ENCODE data around the gene ALDH7A1. TPM values are rescaled to one million over a fixed set of nuclear protein-coding genes. Genes with fewer than 3 reads are reported as not detected.

ALDH7A1 gene
- total and polyA plus RNA-seq, 2 donors = 12.3 to 29.9 TPM

- H3K36me3 ChIP-seq (ENCODE audit: control insufficient read depth in 2 of 2, insufficient read depth in 2 of 2, low read length in 1 of 2) = no peaks in the 10 kb centered on the region
- 98% methylated on average over 1 of the region's 1 CpG for WGBS
- DNase-seq (ENCODE audit: low read depth in 6 of 9, low spot score in 9 of 9) = no peak
- peaks cover 0 to 6% of the 10 kb centered on the region in 2 donors for H3K9me3 ChIP-seq (ENCODE audit: control insufficient read depth in 2 of 2, insufficient read depth in 1 of 2, low read length in 1 of 2)
- no peaks in the 10 kb centered on the region for H3K4me1 ChIP-seq (ENCODE audit: control insufficient read depth in 2 of 2, insufficient read depth in 2 of 2, low read length in 2 of 2)
- no peak overlapping the region for H3K27ac ChIP-seq (ENCODE audit: low read depth in 1 of 2, low read length in 1 of 2)
- H3K27me3 ChIP-seq (ENCODE audit: control insufficient read depth in 2 of 2, insufficient read depth in 1 of 2, low read length in 1 of 2) = no peaks in the 10 kb centered on the region
- H3K4me3 ChIP-seq (ENCODE audit: low read length in 2 of 2) = no peak overlapping the region
Measured at GRCh38 chr5:126534553-126534952, 60.5 kb downstream of the ALDH7A1 start.

- Histone ChIP-seq H3K9me3 (ENCODE audit: control insufficient read depth in 2 of 2, insufficient read depth in 1 of 2, low read length in 1 of 2) (peaks cover 0 to 10% of the 10 kb centered on the region in 2 donors), H3K27ac (ENCODE audit: low read depth in 1 of 2, low read length in 1 of 2) (no peak overlapping the region), H3K36me3 (ENCODE audit: control insufficient read depth in 2 of 2, insufficient read depth in 2 of 2, low read length in 1 of 2) (no peaks in the 10 kb centered on the region), H3K4me3 (ENCODE audit: low read length in 2 of 2) (no peak overlapping the region), H3K4me1 (ENCODE audit: control insufficient read depth in 2 of 2, insufficient read depth in 2 of 2, low read length in 2 of 2) (no peaks in the 10 kb centered on the region), H3K27me3 (ENCODE audit: control insufficient read depth in 2 of 2, insufficient read depth in 1 of 2, low read length in 1 of 2) (no peaks in the 10 kb centered on the region)
- DNase-seq (ENCODE audit: low read depth in 6 of 9, low spot score in 9 of 9) = no peak
- 94% methylated on average over 4 of the region's 4 CpGs for WGBS
Measured at GRCh38 chr5:126531543-126532120, 63.4 kb downstream of the ALDH7A1 start.

GRCh38 chr5:126527892-126528291, 67.1 kb downstream of the ALDH7A1 start:
- Histone ChIP-seq H3K27ac (ENCODE audit: low read depth in 1 of 2, low read length in 1 of 2) (no peak overlapping the region), H3K4me3 (ENCODE audit: low read length in 2 of 2) (no peak overlapping the region), H3K9me3 (ENCODE audit: control insufficient read depth in 2 of 2, insufficient read depth in 1 of 2, low read length in 1 of 2) (peaks cover 0 to 3% of the 10 kb centered on the region in 2 donors), H3K36me3 (ENCODE audit: control insufficient read depth in 2 of 2, insufficient read depth in 2 of 2, low read length in 1 of 2) (no peaks in the 10 kb centered on the region), H3K27me3 (ENCODE audit: control insufficient read depth in 2 of 2, insufficient read depth in 1 of 2, low read length in 1 of 2) (no peaks in the 10 kb centered on the region), H3K4me1 (ENCODE audit: control insufficient read depth in 2 of 2, insufficient read depth in 2 of 2, low read length in 2 of 2) (peaks cover 0 to 2% of the 10 kb centered on the region in 2 donors)
- no peak for DNase-seq (ENCODE audit: low read depth in 6 of 9, low spot score in 9 of 9)

DNA sequence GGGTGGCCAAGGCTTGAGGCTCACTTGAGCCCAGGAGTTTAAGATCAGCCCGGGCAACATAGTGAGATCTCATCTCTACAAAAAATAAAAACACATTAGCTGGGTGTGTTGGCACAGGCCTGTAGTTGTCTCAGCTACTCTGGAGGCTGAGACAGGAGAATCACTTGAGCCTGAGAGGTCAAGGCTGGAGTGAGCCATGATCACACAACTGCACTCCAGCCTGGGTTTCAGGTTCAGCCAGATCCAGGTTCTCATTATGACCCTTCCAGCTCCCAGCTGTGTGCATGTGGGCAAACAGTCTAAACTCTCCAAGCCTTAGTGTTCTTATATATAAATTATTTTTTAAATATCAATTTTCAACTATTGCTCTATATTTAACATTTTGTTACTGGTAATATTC, 67.9 kb downstream of the ALDH7A1 start:
- WGBS = 97% methylated on average over 1 of the region's 1 CpG
- Histone ChIP-seq H3K4me3 (ENCODE audit: low read length in 2 of 2) (no peak overlapping the region), H3K36me3 (ENCODE audit: control insufficient read depth in 2 of 2, insufficient read depth in 2 of 2, low read length in 1 of 2) (no peaks in the 10 kb centered on the region), H3K27ac (ENCODE audit: low read depth in 1 of 2, low read length in 1 of 2) (no peak overlapping the region), H3K9me3 (ENCODE audit: control insufficient read depth in 2 of 2, insufficient read depth in 1 of 2, low read length in 1 of 2) (peaks cover 0 to 3% of the 10 kb centered on the region in 2 donors), H3K27me3 (ENCODE audit: control insufficient read depth in 2 of 2, insufficient read depth in 1 of 2, low read length in 1 of 2) (no peaks in the 10 kb centered on the region), H3K4me1 (ENCODE audit: control insufficient read depth in 2 of 2, insufficient read depth in 2 of 2, low read length in 2 of 2) (peaks cover 0 to 2% of the 10 kb centered on the region in 2 donors)
- no peak for DNase-seq (ENCODE audit: low read depth in 6 of 9, low spot score in 9 of 9)

- Histone ChIP-seq H3K27ac (ENCODE audit: low read depth in 1 of 2, low read length in 1 of 2) (no peak overlapping the region), H3K9me3 (ENCODE audit: control insufficient read depth in 2 of 2, insufficient read depth in 1 of 2, low read length in 1 of 2) (peaks cover 0 to 3% of the 10 kb centered on the region in 2 donors), H3K4me1 (ENCODE audit: control insufficient read depth in 2 of 2, insufficient read depth in 2 of 2, low read length in 2 of 2) (peaks cover 0 to 2% of the 10 kb centered on the region in 2 donors), H3K4me3 (ENCODE audit: low read length in 2 of 2) (no peak overlapping the region), H3K27me3 (ENCODE audit: control insufficient read depth in 2 of 2, insufficient read depth in 1 of 2, low read length in 1 of 2) (no peaks in the 10 kb centered on the region), H3K36me3 (ENCODE audit: control insufficient read depth in 2 of 2, insufficient read depth in 2 of 2, low read length in 1 of 2) (no peaks in the 10 kb centered on the region)
- no peak for DNase-seq (ENCODE audit: low read depth in 6 of 9, low spot score in 9 of 9)
Measured at GRCh38 chr5:126526493-126526892, 68.5 kb downstream of the ALDH7A1 start.

- Histone ChIP-seq H3K9me3 (ENCODE audit: control insufficient read depth in 2 of 2, insufficient read depth in 1 of 2, low read length in 1 of 2) (peaks cover 0 to 3% of the 10 kb centered on the region in 2 donors), H3K27me3 (ENCODE audit: control insufficient read depth in 2 of 2, insufficient read depth in 1 of 2, low read length in 1 of 2) (no peaks in the 10 kb centered on the region), H3K4me3 (ENCODE audit: low read length in 2 of 2) (no peak overlapping the region), H3K4me1 (ENCODE audit: control insufficient read depth in 2 of 2, insufficient read depth in 2 of 2, low read length in 2 of 2) (peaks cover 0 to 2% of the 10 kb centered on the region in 2 donors), H3K36me3 (ENCODE audit: control insufficient read depth in 2 of 2, insufficient read depth in 2 of 2, low read length in 1 of 2) (no peaks in the 10 kb centered on the region), H3K27ac (ENCODE audit: low read depth in 1 of 2, low read length in 1 of 2) (no peak overlapping the region)
- 62% methylated on average over 5 of the region's 5 CpGs for WGBS
- DNase-seq (ENCODE audit: low read depth in 6 of 9, low spot score in 9 of 9) = no peak
Measured at GRCh38 chr5:126525630-126526245, 69.3 kb downstream of the ALDH7A1 start.

GRCh38 chr5:126523818-126524510, 71.1 kb downstream of the ALDH7A1 start:
- Histone ChIP-seq H3K27ac (ENCODE audit: low read depth in 1 of 2, low read length in 1 of 2) (peak overlapping the region in 1 of 2 donors; percentile 27), H3K36me3 (ENCODE audit: control insufficient read depth in 2 of 2, insufficient read depth in 2 of 2, low read length in 1 of 2) (no peaks in the 10 kb centered on the region), H3K4me3 (ENCODE audit: low read length in 2 of 2) (no peak overlapping the region), H3K4me1 (ENCODE audit: control insufficient read depth in 2 of 2, insufficient read depth in 2 of 2, low read length in 2 of 2) (peaks cover 0 to 6% of the 10 kb centered on the region in 2 donors), H3K9me3 (ENCODE audit: control insufficient read depth in 2 of 2, insufficient read depth in 1 of 2, low read length in 1 of 2) (peaks cover 0 to 3% of the 10 kb centered on the region in 2 donors), H3K27me3 (ENCODE audit: control insufficient read depth in 2 of 2, insufficient read depth in 1 of 2, low read length in 1 of 2) (no peaks in the 10 kb centered on the region)
- DNase-seq (ENCODE audit: low read depth in 6 of 9, low spot score in 9 of 9) = no peak
- 92% methylated on average over 8 of the region's 8 CpGs for WGBS

GRCh38 chr5:126521130-126521529, 73.9 kb downstream of the ALDH7A1 start:
- H3K27me3 ChIP-seq (ENCODE audit: control insufficient read depth in 2 of 2, insufficient read depth in 1 of 2, low read length in 1 of 2) = no peaks in the 10 kb centered on the region
- H3K4me3 ChIP-seq (ENCODE audit: low read length in 2 of 2) = no peak overlapping the region
- H3K36me3 ChIP-seq (ENCODE audit: control insufficient read depth in 2 of 2, insufficient read depth in 2 of 2, low read length in 1 of 2) = no peaks in the 10 kb centered on the region
- H3K27ac ChIP-seq (ENCODE audit: low read depth in 1 of 2, low read length in 1 of 2) = peak overlapping the region in 1 of 2 donors; percentile 4
- H3K9me3 ChIP-seq (ENCODE audit: control insufficient read depth in 2 of 2, insufficient read depth in 1 of 2, low read length in 1 of 2) = no peaks in the 10 kb centered on the region
- no peak for DNase-seq (ENCODE audit: low read depth in 6 of 9, low spot score in 9 of 9)
- H3K4me1 ChIP-seq (ENCODE audit: control insufficient read depth in 2 of 2, insufficient read depth in 2 of 2, low read length in 2 of 2) = peaks cover 0 to 6% of the 10 kb centered on the region in 2 donors

DNA sequence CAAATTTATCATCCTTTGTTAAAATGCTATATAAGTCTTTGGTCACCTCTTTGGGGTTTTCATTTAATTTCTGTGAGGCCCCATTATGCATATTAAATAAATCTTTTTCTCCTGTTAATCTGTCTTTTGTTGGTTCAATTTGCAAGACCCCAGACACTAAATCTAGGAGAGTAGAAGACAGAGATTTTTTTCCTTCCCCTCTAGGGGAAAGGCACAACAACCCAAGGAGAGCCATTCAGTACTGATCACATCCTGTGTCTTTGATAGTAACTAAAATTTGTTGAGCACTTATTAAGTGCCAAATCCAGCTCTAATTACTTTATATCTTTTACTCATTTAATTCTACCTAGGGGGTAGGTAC, 74.4 kb downstream of the ALDH7A1 start:
- DNase-seq (ENCODE audit: low read depth in 6 of 9, low spot score in 9 of 9) = no peak
- Histone ChIP-seq H3K4me1 (ENCODE audit: control insufficient read depth in 2 of 2, insufficient read depth in 2 of 2, low read length in 2 of 2) (peaks cover 0 to 6% of the 10 kb centered on the region in 2 donors), H3K36me3 (ENCODE audit: control insufficient read depth in 2 of 2, insufficient read depth in 2 of 2, low read length in 1 of 2) (no peaks in the 10 kb centered on the region), H3K27me3 (ENCODE audit: control insufficient read depth in 2 of 2, insufficient read depth in 1 of 2, low read length in 1 of 2) (no peaks in the 10 kb centered on the region), H3K27ac (ENCODE audit: low read depth in 1 of 2, low read length in 1 of 2) (no peak overlapping the region), H3K9me3 (ENCODE audit: control insufficient read depth in 2 of 2, insufficient read depth in 1 of 2, low read length in 1 of 2) (no peaks in the 10 kb centered on the region), H3K4me3 (ENCODE audit: low read length in 2 of 2) (no peak overlapping the region)
